Common myeloid progenitor, CD34-positive (primary cell): ENCODE data around the gene OR13J1.

Experiments
- CTCF ChIA-PET: fragments of 350-600 bp; sonication (Branson Sonifier 250); formaldehyde crosslinking; loops from one replicate; lab custom pipeline; 2021; ENCODE audit warnings: antibody characterized with exemption; lab: Charles Lee
- POLR2A ChIA-PET: fragments of 350-600 bp; sonication (Branson Sonifier 250); formaldehyde crosslinking; loops from one replicate; lab custom pipeline; 2021; ENCODE audit warnings: antibody characterized with exemption; lab: Charles Lee
- DNase-seq, 3 donors: peaks; one replicate each; pipeline versions ENCODE4 v3.0.0 to v3.0.0-alpha.2; 2013
- H3K27ac ChIP-seq, 2 experiments: 1 replicate in 1 of 2; 2 replicates in 1 of 2; pipeline ENCODE4 v1.7.0; 2013; ENCODE audit warnings: inconsistent platforms in 2 of 2, low read length in 2 of 2, mild to moderate bottlenecking in 2 of 2, low read depth in 1 of 2, moderate library complexity in 1 of 2; ENCODE audit not compliant: severe bottlenecking in 2 of 2, insufficient read depth in 1 of 2, poor library complexity in 1 of 2
- H3K27me3 ChIP-seq, 5 experiments: replicated peaks in 2 of 5; 1 replicate in 3 of 5; 2 replicates in 2 of 5; pipeline versions ENCODE4 v1.6.1 to v1.7.0; 2013; ENCODE audit warnings: low read length in 4 of 5, mild to moderate bottlenecking in 2 of 5, moderate library complexity in 2 of 5, inconsistent platforms in 1 of 5; ENCODE audit not compliant: insufficient read depth in 5 of 5, control insufficient read depth in 4 of 5
- H3K36me3 ChIP-seq, 4 experiments: 1 replicate in 2 of 4; 2 replicates in 2 of 4; pipeline versions ENCODE4 v1.6.1 to v1.7.0; 2013; ENCODE audit warnings: low read length in 3 of 4, control low read depth in 1 of 4, mild to moderate bottlenecking in 1 of 4; ENCODE audit not compliant: control insufficient read depth in 4 of 4, insufficient read depth in 4 of 4
- H3K4me1 ChIP-seq, 4 experiments: 1 replicate in 3 of 4; 2 replicates in 1 of 4; pipeline versions ENCODE4 v1.6.1 to v1.7.1; 2013; ENCODE audit warnings: low read length in 3 of 4, mild to moderate bottlenecking in 3 of 4, control low read depth in 1 of 4, inconsistent platforms in 1 of 4, moderate library complexity in 1 of 4; ENCODE audit not compliant: control insufficient read depth in 4 of 4, insufficient read depth in 4 of 4; ENCODE audit errors: control extremely low read depth in 1 of 4
- H3K4me3 ChIP-seq, 7 experiments: 1 replicate in 4 of 7; 2 replicates in 3 of 7; pipeline versions ENCODE4 v1.5.1 to v1.7.0; 2013; ENCODE audit warnings: mild to moderate bottlenecking in 7 of 7, low read length in 6 of 7, moderate library complexity in 6 of 7, inconsistent platforms in 2 of 7, low read depth in 2 of 7, control low read depth in 1 of 7; ENCODE audit not compliant: insufficient read depth in 4 of 7, control insufficient read depth in 1 of 7; ENCODE audit errors: extremely low read depth in 1 of 7
- H3K9me3 ChIP-seq, 5 experiments: 1 replicate in 4 of 5; 2 replicates in 1 of 5; pipeline versions ENCODE4 v1.6.1 to v1.7.1; 2013; ENCODE audit warnings: low read length in 4 of 5, mild to moderate bottlenecking in 2 of 5, inconsistent platforms in 1 of 5, low read depth in 1 of 5, moderate library complexity in 1 of 5; ENCODE audit not compliant: control insufficient read depth in 4 of 5, insufficient read depth in 2 of 5; ENCODE audit errors: control extremely low read depth in 1 of 5

Gene OR13J1

GRCh38 chr9:35820076-35820475, 50.1 kb downstream of the OR13J1 start:
- Histone ChIP-seq H3K36me3 (no peaks in the 10 kb centered on the region), H3K4me3 (no peak overlapping the region), H3K27me3 (no peaks in the 10 kb centered on the region), H3K27ac (no peak overlapping the region), H3K4me1 (peaks cover 0 to 3% (median 0%) of the 10 kb centered on the region in 4 experiments), H3K9me3 (no peaks in the 10 kb centered on the region)
- CTCF ChIA-PET: interaction anchor here (1.2 to 1.6 kb wide), 6 partner anchors 25 to 84 kb away, joined by 3 to 9 read pairs (median 4); no protein-coding TSS in a partner anchor
- no peak for DNase-seq
- POLR2A ChIA-PET: no interaction called here
